HEK293 (cell line): ENCODE data around the gene CADM1.

Source experiments
- CTCF ChIA-PET: fragments of 350-600 bp; formaldehyde crosslinking; extraction: SDS; loops from one replicate; lab custom pipeline; 2021; ENCODE audit warnings: antibody characterized with exemption; lab: Yijun Ruan, JAX
- POLR2A ChIA-PET: fragments of 300-600 bp; formaldehyde crosslinking; extraction: SDS; loops from one replicate; lab custom pipeline; 2020; ENCODE audit warnings: antibody characterized with exemption, inconsistent platforms; lab: Yijun Ruan, JAX
- H3K27ac ChIP-seq: fragments of 200-500 bp; sonication (Bioruptor generic); 2 replicates; pipeline ENCODE4 v1.5.1; 2014; ENCODE audit warnings: low read depth, low read length, control low read depth, inconsistent platforms; ENCODE audit errors: extremely low read depth
- H3K36me3 ChIP-seq, 2 experiments: fragments of 200-500 bp in 1 of 2; sonication (Bioruptor generic) in 1 of 2; 1 replicate in 1 of 2; 2 replicates in 1 of 2; pipeline ENCODE4 v1.5.1; 2014 to 2017; ENCODE audit warnings: inconsistent platforms in 2 of 2, low read length in 2 of 2; ENCODE audit not compliant: control insufficient read depth in 2 of 2, insufficient read depth in 1 of 2
- H3K4me1 ChIP-seq: fragments of 200-500 bp; sonication (Bioruptor generic); 2 replicates; pipeline ENCODE4 v1.5.1; 2014; ENCODE audit warnings: mild to moderate bottlenecking, low read length, inconsistent platforms; ENCODE audit not compliant: control insufficient read depth, insufficient read depth
- H3K4me3 ChIP-seq: 2 replicates; pipeline ENCODE4 v1.5.1; 2011; ENCODE audit warnings: low read depth, mild to moderate bottlenecking, control low read depth, low read length, moderate library complexity
- H3K9me3 ChIP-seq: fragments of 200-500 bp; sonication (Bioruptor generic); 2 replicates; pipeline ENCODE4 v1.5.1; 2014; ENCODE audit warnings: low read depth, low read length, inconsistent platforms; ENCODE audit not compliant: control insufficient read depth, insufficient read depth
- GLIS2 ChIP-seq: fragments of 450-650 bp; formaldehyde crosslinking; IDR thresholded peaks from 2 replicates; pipeline ENCODE4 v1.5.1; 2016; ENCODE audit warnings: missing biosample characterization, missing genetic modification characterization
- OVOL3 ChIP-seq: fragments of 450-650 bp; formaldehyde crosslinking; IDR thresholded peaks from 2 replicates; pipeline ENCODE4 v1.5.1; 2016; ENCODE audit warnings: missing biosample characterization, missing genetic modification characterization
- YY1 ChIP-seq: fragments of 450-650 bp; formaldehyde crosslinking; IDR thresholded peaks from 2 replicates; pipeline ENCODE4 v1.5.1; 2018; ENCODE audit warnings: missing biosample characterization, missing genetic modification characterization
- ZFHX2 ChIP-seq: fragments of 450-650 bp; formaldehyde crosslinking; conservative IDR thresholded peaks from 2 replicates; pipeline ENCODE4 v1.5.1; 2016; ENCODE audit warnings: missing biosample characterization, missing genetic modification characterization
- ZIC2 ChIP-seq: fragments of 450-650 bp; formaldehyde crosslinking; IDR thresholded peaks from 2 replicates; pipeline ENCODE4 v1.5.1; 2016; ENCODE audit warnings: missing biosample characterization, missing genetic modification characterization
- ZNF10 ChIP-seq: fragments of 450-650 bp; formaldehyde crosslinking; IDR thresholded peaks from 2 replicates; pipeline ENCODE4 v1.5.1; 2017; ENCODE audit warnings: missing biosample characterization, missing genetic modification characterization
- ZNF138 ChIP-seq: fragments of 450-650 bp; formaldehyde crosslinking; IDR thresholded peaks from 2 replicates; pipeline ENCODE4 v1.5.1; 2016; ENCODE audit warnings: missing biosample characterization, missing genetic modification characterization, borderline replicate concordance
- ZNF423 ChIP-seq: fragments of 450-650 bp; formaldehyde crosslinking; IDR thresholded peaks from 2 replicates; pipeline ENCODE4 v1.5.1; 2016; ENCODE audit warnings: missing biosample characterization, missing genetic modification characterization
- ZNF610 ChIP-seq: fragments of 450-650 bp; formaldehyde crosslinking; IDR thresholded peaks from 2 replicates; pipeline ENCODE4 v1.5.1; 2016; ENCODE audit warnings: missing biosample characterization, missing genetic modification characterization, borderline replicate concordance
- ZNF660 ChIP-seq: fragments of 450-650 bp; IDR thresholded peaks from 2 replicates; pipeline ENCODE4 v1.5.1; 2018; ENCODE audit warnings: missing biosample characterization, mild to moderate bottlenecking, missing genetic modification characterization
- ZNF664 ChIP-seq: fragments of 450-650 bp; formaldehyde crosslinking; IDR thresholded peaks from 2 replicates; pipeline ENCODE4 v1.5.1; 2016; ENCODE audit warnings: missing biosample characterization, missing genetic modification characterization
- ZNF701 ChIP-seq: fragments of 450-650 bp; formaldehyde crosslinking; IDR thresholded peaks from 2 replicates; pipeline ENCODE4 v1.5.1; 2016; ENCODE audit warnings: missing biosample characterization, missing genetic modification characterization
- ZNF747 ChIP-seq: fragments of 450-650 bp; formaldehyde crosslinking; IDR thresholded peaks from 2 replicates; pipeline ENCODE4 v1.5.1; 2016; ENCODE audit warnings: missing biosample characterization, missing genetic modification characterization
- TF ChIP-seq, protein P1 (sequence below): fragments of 450-650 bp; formaldehyde crosslinking; IDR thresholded peaks from 2 replicates; pipeline ENCODE4 v1.5.1; 2016; ENCODE audit warnings: missing biosample characterization, missing genetic modification characterization, borderline replicate concordance
- TF ChIP-seq, protein P2 (sequence below): fragments of 450-650 bp; formaldehyde crosslinking; IDR thresholded peaks from 2 replicates; pipeline ENCODE4 v1.5.1; 2017; ENCODE audit warnings: missing biosample characterization, missing genetic modification characterization
- TF ChIP-seq, protein P3 (sequence below): fragments of 450-650 bp; formaldehyde crosslinking; IDR thresholded peaks from 2 replicates; pipeline ENCODE4 v1.5.1; 2016; ENCODE audit warnings: missing biosample characterization, missing genetic modification characterization

Gene CADM1

DNA sequence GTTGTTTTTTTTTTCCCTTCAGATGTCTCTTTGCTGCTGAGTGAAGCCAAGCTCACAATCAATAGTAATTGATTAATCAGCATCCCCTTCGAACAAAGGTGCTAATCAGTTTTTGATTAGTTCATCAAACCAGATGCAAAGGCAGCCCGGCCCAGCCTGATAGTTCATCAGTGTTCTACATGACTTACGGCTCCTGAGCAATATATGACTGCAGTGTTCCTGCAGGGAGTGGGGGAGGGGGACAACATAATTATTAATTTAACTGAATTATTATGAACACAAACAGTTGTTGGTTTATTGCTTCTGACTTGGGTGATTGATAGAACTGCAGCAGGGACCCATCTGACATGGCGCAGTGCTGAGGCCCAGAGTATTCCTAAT lies 315.3 kb downstream of the CADM1 start (continued):
- TF ChIP-seq ZNF747 (tag by site-specific recombination) (no peak), GLIS2 (tag by site-specific recombination) (no peak)

DNA sequence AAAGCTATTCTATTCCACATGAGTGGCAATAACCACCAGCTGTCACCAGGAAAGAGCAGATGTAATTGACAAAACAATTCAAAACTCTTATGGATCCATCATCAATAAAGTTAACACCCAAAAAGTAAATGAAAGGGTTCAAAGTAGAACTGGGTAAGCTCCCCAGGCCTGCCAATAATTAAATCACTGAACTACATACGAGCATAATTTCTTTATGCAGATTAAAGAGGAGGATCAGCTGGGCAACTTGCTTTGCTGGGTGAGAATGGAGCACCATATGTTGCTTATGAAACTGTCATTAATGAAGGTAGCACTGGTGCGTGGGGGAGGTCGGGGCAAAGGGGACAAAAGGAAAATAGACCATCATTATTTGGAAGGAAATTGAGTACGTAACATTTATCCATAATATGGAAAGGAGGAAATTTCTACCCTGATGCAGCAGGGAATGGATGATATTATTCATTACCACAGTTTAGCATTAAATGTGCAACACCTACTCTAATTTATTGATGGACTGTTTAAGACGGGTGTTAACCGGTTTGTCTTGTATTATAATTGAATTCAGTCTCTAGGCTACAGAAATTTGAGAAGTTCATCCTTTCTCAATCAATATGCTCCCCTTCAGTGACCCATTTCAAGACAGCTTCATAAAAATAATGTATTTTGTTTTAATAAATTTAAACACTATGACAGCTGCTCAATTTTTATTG lies 315.9 kb downstream of the CADM1 start:
- ChIA-PET CTCF (no interaction called here), POLR2A (no interaction called here)
- no peak overlapping the region for H3K27ac ChIP-seq
- H3K4me1 ChIP-seq, result no peaks in the 10 kb centered on the region
- H3K36me3 ChIP-seq, result no peaks in the 10 kb centered on the region
- TF ChIP-seq, protein P1, sequence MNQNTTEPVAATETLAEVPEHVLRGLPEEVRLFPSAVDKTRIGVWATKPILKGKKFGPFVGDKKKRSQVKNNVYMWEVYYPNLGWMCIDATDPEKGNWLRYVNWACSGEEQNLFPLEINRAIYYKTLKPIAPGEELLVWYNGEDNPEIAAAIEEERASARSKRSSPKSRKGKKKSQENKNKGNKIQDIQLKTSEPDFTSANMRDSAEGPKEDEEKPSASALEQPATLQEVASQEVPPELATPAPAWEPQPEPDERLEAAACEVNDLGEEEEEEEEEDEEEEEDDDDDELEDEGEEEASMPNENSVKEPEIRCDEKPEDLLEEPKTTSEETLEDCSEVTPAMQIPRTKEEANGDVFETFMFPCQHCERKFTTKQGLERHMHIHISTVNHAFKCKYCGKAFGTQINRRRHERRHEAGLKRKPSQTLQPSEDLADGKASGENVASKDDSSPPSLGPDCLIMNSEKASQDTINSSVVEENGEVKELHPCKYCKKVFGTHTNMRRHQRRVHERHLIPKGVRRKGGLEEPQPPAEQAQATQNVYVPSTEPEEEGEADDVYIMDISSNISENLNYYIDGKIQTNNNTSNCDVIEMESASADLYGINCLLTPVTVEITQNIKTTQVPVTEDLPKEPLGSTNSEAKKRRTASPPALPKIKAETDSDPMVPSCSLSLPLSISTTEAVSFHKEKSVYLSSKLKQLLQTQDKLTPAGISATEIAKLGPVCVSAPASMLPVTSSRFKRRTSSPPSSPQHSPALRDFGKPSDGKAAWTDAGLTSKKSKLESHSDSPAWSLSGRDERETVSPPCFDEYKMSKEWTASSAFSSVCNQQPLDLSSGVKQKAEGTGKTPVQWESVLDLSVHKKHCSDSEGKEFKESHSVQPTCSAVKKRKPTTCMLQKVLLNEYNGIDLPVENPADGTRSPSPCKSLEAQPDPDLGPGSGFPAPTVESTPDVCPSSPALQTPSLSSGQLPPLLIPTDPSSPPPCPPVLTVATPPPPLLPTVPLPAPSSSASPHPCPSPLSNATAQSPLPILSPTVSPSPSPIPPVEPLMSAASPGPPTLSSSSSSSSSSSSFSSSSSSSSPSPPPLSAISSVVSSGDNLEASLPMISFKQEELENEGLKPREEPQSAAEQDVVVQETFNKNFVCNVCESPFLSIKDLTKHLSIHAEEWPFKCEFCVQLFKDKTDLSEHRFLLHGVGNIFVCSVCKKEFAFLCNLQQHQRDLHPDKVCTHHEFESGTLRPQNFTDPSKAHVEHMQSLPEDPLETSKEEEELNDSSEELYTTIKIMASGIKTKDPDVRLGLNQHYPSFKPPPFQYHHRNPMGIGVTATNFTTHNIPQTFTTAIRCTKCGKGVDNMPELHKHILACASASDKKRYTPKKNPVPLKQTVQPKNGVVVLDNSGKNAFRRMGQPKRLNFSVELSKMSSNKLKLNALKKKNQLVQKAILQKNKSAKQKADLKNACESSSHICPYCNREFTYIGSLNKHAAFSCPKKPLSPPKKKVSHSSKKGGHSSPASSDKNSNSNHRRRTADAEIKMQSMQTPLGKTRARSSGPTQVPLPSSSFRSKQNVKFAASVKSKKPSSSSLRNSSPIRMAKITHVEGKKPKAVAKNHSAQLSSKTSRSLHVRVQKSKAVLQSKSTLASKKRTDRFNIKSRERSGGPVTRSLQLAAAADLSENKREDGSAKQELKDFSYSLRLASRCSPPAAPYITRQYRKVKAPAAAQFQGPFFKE (tag by site-specific recombination), result no peak
- H3K4me3 ChIP-seq, result no peak overlapping the region
- H3K9me3 ChIP-seq, result no peaks in the 10 kb centered on the region

DNA sequence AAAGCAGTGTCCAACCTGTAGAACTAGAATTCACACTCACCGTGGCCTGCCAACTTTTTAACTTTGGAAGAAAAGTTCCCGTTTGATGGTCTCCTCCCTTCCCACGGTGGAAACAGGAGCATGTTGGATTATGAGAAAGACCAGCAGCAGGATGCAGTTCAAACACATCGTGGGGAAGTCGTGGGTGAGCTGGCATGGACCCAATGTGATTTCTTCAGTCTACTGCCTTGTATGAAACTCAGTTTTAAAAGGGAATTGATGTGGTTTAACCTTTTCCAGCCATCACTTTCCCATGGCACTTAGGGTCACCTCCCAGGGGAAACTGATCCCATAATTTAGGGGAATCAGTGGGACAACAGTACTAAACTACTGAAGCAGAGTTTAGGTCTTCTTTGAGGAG lies 318.3 kb downstream of the CADM1 start:
- ChIA-PET CTCF (no interaction called here), POLR2A (no interaction called here)
- H3K9me3 ChIP-seq, result no peaks in the 10 kb centered on the region
- H3K27ac ChIP-seq, result no peak overlapping the region
- TF ChIP-seq ZNF138 (tag by site-specific recombination), result no peak
- 0 out of 2 replicates have a peak, but pooled peaks have one; percentile 23 for TF ChIP-seq ZFHX2 (tag by site-specific recombination)
- TF ChIP-seq ZNF664, result no peak
- no peak overlapping the region for H3K4me3 ChIP-seq
- no peaks in the 10 kb centered on the region for H3K36me3 ChIP-seq
- H3K4me1 ChIP-seq, result no peaks in the 10 kb centered on the region

DNA sequence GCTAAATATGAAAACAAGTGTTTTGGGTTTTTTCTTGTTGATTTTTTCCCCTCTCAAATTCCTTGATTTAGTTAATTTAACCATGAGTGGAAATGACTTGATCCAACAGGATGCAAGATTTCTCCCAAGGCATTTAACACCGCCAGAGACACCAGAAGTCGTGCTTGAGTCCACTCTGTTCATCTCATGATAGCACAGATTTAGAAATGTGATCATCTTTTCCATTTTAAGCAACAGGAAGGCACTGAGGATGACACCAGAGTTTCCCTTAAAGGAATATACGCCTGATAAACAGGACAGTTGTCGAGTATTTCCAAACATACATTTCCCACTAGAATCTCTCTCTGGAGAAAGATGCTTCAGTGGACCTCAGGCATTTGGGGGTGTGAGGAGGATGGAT lies 318.7 kb downstream of the CADM1 start:
- ChIA-PET POLR2A (no interaction called here), CTCF (no interaction called here)
- no peaks in the 10 kb centered on the region for H3K36me3 ChIP-seq
- H3K4me3 ChIP-seq, result no peak overlapping the region
- no peak overlapping the region for H3K27ac ChIP-seq
- no peaks in the 10 kb centered on the region for H3K9me3 ChIP-seq
- H3K4me1 ChIP-seq, result no peaks in the 10 kb centered on the region
- TF ChIP-seq ZFHX2 (tag by site-specific recombination) (no peak), ZNF610 (tag by site-specific recombination) (no peak), YY1 (tag by site-specific recombination) (no peak), ZNF701 (tag by site-specific recombination) (no peak), ZNF10 (no peak), ZNF660 (tag by site-specific recombination) (no peak), ZNF423 (tag by site-specific recombination) (no peak), ZIC2 (tag by site-specific recombination) (no peak), OVOL3 (tag by site-specific recombination) (no peak)
- TF ChIP-seq, protein P2, sequence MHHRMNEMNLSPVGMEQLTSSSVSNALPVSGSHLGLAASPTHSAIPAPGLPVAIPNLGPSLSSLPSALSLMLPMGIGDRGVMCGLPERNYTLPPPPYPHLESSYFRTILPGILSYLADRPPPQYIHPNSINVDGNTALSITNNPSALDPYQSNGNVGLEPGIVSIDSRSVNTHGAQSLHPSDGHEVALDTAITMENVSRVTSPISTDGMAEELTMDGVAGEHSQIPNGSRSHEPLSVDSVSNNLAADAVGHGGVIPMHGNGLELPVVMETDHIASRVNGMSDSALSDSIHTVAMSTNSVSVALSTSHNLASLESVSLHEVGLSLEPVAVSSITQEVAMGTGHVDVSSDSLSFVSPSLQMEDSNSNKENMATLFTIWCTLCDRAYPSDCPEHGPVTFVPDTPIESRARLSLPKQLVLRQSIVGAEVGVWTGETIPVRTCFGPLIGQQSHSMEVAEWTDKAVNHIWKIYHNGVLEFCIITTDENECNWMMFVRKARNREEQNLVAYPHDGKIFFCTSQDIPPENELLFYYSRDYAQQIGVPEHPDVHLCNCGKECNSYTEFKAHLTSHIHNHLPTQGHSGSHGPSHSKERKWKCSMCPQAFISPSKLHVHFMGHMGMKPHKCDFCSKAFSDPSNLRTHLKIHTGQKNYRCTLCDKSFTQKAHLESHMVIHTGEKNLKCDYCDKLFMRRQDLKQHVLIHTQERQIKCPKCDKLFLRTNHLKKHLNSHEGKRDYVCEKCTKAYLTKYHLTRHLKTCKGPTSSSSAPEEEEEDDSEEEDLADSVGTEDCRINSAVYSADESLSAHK, result no peak
- TF ChIP-seq, protein P3, sequence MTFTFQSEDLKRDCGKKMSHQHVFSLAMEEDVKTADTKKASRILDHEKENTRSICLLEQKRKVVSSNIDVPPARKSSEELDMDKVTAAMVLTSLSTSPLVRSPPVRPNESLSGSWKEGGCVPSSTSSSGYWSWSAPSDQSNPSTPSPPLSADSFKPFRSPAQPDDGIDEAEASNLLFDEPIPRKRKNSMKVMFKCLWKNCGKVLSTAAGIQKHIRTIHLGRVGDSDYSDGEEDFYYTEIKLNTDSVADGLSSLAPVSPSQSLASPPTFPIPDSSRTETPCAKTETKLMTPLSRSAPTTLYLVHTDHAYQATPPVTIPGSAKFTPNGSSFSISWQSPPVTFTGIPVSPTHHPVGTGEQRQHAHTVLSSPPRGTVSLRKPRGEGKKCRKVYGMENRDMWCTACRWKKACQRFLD (tag by site-specific recombination), result no peak
